Activated CD4-positive, alpha-beta T cell treated with anti-CD3 and anti-CD28 coated beads for 4 hours (primary cell): ENCODE measurements around the gene NACA.

Experiments
- DNase-seq, 2 donors: peaks; one replicate each; pipeline ENCODE4 v3.0.0-alpha.2; 2020

Gene NACA

DNA sequence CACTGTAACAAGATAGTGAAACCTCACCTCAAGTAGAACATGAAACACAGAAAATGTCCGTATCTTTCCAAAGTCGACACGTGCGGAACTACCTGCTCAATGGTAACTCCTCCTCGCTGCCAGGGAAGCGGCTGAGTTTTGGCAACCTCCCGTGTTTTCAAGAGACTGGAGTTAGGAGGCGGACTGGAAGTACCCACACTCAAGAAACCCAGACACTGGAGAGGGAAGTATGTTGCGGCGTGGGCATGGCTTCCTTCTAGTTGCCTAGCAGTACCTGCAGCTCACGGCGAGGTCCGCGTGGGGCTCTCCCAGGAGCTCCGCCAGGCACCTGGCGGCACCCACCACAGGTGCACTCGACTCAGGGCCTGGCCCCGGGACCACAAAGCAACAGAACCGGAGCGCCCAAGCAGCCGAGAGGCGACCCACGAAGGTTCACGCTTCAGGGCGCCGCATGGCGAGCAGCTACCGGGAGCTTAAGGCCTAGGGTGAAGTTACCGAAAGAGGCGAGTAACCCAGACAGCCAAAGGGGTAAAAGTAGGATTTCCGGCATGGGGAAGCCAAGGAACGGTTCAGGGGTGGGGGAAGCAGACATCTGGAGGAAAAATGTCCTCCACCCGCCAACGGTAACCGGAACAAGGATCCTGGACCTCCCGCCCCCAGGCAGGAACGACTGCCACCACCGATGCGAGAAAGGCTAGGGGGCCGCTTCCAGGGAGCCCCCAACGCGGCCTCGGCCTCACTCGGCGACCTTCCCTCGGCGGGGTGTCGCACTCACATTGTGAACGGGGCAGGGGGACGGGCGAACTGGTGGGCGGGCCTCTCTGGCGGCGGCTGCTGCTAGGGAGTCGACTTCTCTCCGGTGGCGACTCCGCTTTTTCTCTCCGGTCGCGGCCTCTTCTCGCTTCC lies 37.6 kb downstream of the NACA start:
- peak; percentile 54 to 67 for DNase-seq

- no peak for DNase-seq
Measured at GRCh38 chr12:56684745-56685359, 40.2 kb downstream of the NACA start.

DNA sequence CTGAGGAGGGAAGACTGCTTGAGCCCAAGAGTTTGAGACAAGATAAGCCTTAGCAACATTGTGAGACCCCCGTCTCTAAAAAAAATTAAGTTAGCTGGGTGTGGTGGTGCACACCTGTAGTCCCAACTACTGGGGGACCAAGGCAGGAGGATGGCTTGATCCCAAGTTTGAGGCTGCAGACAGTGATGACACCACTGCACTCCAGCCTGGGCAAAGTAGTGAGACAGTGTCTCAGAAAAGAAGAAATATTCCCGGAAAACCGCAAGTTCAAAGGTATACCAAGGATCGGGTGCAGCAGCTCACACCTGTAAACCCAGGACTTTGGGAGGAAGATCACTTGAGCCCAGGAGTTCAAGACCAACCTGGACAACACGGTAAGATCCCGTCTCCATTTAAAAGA lies 42.8 kb downstream of the NACA start:
- DNase-seq, result no peak

- no peak for DNase-seq
Measured at GRCh38 chr12:56679883-56680575, 45.1 kb downstream of the NACA start.

GRCh38 chr12:56678852-56679251 lies 46.2 kb downstream of the NACA start:
- no peak for DNase-seq

DNA sequence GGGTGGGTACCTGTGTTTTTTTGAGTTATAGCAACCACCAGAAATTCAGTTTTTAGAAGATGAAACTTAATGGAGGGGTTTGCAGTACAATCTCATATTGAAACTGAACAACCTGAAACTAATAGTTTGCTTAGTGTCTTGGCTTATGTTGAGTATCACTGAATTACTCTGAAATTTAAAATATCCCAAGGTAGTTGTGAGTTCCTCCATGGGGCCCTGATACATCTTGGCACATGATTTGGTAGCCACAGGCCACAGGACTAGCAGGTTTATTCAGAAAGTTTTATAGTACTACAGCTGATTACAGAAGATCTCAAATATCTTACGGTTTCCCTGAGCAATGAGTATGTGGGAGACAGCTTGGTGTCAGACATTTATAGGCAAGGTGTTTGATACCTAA lies 47.4 kb downstream of the NACA start:
- no peak for DNase-seq

DNA sequence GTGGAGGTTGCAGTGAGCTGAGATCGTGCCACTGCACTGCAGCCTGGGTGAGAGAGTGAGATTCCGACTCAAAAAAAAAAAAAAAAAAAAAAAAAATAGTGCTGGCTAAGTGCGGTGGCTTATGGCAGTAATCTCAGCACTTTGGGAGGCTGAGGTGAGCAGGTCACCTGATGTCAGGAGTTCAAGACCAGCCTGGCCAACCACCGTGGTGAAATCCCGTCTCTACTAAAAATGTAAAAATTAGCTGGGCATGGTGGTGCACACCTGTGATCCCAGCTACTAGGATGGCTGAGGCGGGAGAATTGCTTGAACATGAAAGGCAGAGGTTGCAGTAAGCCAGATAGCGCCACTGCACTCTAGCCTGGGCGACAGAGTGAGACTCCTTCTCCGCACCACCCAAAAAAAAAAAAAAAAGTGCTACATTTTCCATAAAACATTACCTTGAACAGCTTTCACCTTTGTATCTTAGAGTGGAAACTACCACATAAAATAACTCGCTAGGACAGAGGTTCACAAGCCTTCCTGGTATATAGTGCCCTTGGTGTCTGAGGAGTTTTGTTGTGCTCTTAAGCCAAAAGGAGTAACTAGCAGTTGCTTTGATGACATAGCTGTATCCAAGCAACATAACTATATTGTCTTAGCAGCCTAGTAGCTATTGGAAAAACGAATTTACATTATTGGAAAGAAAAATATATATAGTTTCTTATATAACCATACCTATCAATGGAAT lies 48.1 kb downstream of the NACA start:
- no peak for DNase-seq

- no peak for DNase-seq
Measured at GRCh38 chr12:56671608-56672007, 53.5 kb downstream of the NACA start.

- no peak for DNase-seq
Measured at GRCh38 chr12:56670836-56671235, 54.3 kb downstream of the NACA start.

- no peak for DNase-seq
Measured at GRCh38 chr12:56668197-56668457, 57.0 kb downstream of the NACA start.
